Activated CD8-positive, alpha-beta memory T cell treated with anti-CD3 and anti-CD28 coated beads for 36 hours (primary cell): Measurements from ENCODE around the gene PLEK. TPM values are rescaled to one million over a fixed set of nuclear protein-coding genes. Genes with fewer than 3 reads are reported as not detected.
"Not testable (repeated sequence)": the region's sequence is repeated elsewhere in the genome, so short reads cannot be mapped to it uniquely, and the experiment has no call there.

Experiments used
- CTCF ChIA-PET: fragments of 350-600 bp; sonication (Branson Sonifier 250); formaldehyde crosslinking; loops from one replicate; lab custom pipeline; 2021; ENCODE audit warnings: antibody characterized with exemption; lab: Charles Lee
- POLR2A ChIA-PET: fragments of 350-600 bp; sonication (Branson Sonifier 250); formaldehyde crosslinking; loops from one replicate; lab custom pipeline; 2021; ENCODE audit warnings: antibody characterized with exemption; lab: Charles Lee
- total RNA-seq, 2 experiments: library from RNA; stranded (reverse); gene quantifications; one replicate each; pipeline ENCODE4 v1.2.3, GENCODE V29; 2021

The PLEK gene
- total RNA-seq, 2 experiments from 2014 or later: 19.9 to 20.0 TPM

DNA sequence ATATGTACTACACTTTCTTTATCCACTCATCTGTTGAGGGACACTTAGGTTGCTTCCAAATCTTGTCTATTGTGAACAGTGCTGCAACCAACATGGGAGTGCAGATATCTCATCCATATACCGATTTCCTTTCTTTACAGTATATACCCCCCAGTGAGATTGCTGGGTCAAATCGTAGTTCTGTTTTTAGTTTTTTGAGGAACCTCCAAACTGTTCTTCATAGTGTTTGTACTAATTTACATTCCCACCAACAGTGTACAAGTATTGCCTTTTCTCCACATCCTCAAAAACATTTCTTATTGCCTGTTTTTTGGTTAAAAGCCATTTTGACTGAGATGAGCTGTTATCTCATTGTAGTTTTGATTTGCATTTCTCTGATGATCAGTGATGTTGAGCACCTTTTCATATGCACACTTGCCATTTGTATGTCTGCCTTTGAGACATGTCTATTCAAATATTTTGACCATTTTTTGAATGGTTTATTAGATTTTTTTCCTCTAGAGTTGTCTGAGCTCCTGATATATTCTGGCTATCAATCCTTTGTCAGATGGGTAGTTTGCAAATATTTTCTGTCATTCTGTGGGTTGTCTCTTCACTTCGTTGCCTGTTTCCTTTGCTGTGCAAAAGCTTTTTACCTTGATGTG, 12.2 kb downstream of the PLEK start:
- POLR2A ChIA-PET: no interaction called here
- CTCF ChIA-PET: interaction anchor here (0.6 kb wide), 1 partner anchor 10 kb away, joined by 3 read pairs; no protein-coding TSS in a partner anchor

DNA sequence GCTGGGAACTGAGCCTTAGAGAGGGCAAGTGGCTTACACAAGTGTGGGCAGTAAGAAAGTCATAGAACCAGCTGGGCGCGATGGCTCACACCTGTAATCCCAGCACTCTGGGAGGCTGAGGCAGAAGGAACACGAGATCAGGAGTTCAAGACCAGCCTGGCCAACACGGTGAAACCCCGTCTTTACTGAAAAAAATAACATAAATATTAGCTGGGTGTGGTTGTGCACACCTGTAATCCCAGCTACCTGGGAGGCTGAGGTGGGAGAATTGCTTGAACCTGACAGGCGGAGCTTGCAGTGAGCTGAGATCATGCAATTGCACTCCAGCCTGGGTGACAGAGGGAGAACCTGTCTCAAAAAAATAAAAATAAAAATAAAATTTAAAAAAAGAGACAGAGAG, 13.7 kb downstream of the PLEK start:
- ChIA-PET CTCF (interaction anchor here (0.7 to 1.5 kb wide), 3 partner anchors 62 to 355 kb away, joined by 3 read pairs; no protein-coding TSS in a partner anchor), POLR2A (interaction anchor here (0.8 to 1.5 kb wide), 3 partner anchors 10 to 88 kb away, joined by 3 to 4 read pairs (median 3); partner anchors contain the start of genes APLF and FBXO48)

DNA sequence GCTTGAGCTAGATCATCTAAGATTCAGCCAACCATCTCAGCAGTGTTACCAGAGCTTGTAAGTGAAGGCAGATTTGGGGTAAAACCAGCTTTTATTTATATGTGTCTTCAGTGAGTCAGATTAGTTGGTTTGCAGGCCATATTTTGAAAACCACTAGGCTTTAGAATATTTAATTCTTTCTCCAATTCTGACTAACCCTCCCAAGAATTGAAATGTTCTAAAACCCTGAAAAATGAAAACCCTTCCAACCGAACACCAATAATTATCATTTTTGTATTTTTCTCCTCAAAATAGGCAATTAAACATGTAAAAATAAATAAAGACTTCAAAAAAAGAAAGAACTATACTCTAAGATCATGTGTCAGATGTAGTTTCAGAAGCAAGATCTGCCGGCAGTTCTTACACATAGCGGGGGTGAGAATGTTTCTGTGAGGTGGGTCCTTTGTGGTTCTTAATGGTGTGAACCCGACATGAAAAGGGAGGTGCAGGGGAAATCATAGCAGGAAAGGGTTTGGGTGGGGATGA, 14.2 kb downstream of the PLEK start:
- ChIA-PET POLR2A (interaction anchor here (0.8 to 1.5 kb wide), 3 partner anchors 9 to 88 kb away, joined by 3 to 4 read pairs (median 3); partner anchors contain the start of genes APLF and FBXO48), CTCF (interaction anchor here (0.7 to 1.5 kb wide), 3 partner anchors 61 to 355 kb away, joined by 3 read pairs; no protein-coding TSS in a partner anchor)

DNA sequence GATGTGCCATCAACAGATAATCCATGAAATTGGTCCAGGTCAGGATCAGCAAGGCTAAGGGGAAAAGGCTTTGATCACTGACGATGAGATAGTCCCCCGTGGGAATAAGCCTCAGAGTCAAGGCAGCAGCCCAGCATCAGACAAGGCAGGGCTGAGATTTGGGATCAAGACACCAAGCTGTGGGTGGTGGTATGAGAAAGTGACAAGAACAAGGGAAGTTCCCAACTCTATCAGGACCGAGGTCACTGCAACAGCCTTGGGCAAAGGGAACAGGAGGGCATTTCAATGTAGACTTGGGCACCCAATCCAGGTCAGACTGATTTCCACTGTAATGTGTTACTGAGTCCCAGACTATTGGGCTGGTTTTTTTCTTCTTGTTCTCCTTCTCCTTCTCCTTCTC, 18.7 kb downstream of the PLEK start:
- CTCF ChIA-PET: no interaction called here
- POLR2A ChIA-PET: no interaction called here

- ChIA-PET CTCF (interaction anchor here (1.2 kb wide), 1 partner anchor 57 kb away, joined by 3 read pairs; no protein-coding TSS in a partner anchor), POLR2A (no interaction called here)
Observed at GRCh38 chr2:68384485-68385107, 19.5 kb downstream of the PLEK start.

DNA sequence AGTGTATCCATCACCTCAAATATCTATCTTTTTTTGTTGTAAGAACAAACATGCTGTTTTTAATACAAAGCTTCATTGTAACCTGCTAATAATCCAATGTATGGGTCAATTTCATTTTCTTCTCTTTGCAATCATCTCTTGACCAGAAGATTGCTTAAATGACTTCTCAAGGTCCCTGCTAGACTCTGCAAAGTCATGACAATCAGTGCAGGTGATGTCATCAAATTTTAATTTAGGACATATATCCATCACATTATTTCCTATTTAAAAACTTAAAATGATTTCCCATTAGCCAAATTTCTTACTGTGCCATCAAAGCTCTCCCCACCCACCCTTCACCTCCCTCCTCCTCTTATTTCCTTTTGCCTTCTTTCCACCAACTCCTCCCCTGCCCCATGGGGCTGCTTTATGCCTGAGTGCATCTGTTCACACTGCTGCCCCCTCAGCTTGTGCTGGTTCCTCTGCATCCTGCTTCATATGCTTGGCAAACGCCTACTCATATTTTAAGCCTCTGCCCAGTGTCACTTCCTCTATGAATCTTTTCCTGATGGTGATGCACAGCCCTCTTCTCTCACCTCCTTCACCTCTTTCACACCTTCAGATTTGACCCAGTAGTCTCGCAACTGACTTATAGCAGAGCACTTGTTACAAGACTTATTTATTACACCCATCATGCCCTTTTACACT, 20.3 kb downstream of the PLEK start:
- POLR2A ChIA-PET: no interaction called here
- CTCF ChIA-PET: interaction anchor here (0.6 to 1.2 kb wide), 2 partner anchors 56 to 84 kb away, joined by 3 to 4 read pairs; no protein-coding TSS in a partner anchor

DNA sequence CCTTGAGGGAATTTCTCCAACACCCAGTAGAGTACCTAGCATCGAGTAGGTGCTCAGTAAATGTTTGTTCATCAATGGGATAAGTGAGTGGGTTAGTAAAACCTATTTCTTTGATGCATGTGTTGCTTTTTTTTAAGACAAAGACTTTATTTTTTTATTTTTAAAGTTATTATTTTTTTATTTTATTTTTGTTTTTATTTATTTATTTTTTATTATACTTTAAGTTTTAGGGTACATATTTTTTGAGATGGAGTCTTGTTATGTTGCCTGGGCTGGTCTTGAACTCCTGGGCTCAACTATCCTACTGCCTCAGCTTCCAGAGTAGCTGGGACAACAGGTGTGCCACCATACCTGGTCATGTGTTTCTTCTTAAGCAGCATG, 20.8 kb downstream of the PLEK start:
- POLR2A ChIA-PET: no interaction called here
- CTCF ChIA-PET: interaction anchor here (1.2 kb wide), 1 partner anchor 56 kb away, joined by 3 read pairs; no protein-coding TSS in a partner anchor

DNA sequence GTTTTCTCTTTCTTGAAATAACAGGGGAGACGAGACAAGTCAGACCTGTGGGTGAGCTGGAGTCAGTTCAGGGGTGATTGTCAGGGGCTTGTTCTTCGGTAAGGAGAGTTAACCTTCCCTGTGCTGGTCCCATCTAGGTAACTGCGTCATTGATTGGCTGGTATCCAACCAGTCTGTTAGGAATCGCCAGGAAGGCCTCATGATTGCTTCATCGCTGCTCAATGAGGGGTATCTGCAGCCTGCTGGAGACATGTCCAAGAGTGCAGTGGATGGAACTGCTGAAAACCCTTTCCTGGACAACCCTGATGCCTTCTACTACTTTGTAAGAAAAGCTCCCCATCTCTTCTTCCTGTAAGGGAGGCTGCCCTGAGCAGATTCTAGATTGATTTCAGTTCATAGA, 21.3 kb downstream of the PLEK start:
- CTCF ChIA-PET: interaction anchor here (3.1 kb wide), 1 partner anchor 55 kb away, joined by 9 read pairs; no protein-coding TSS in a partner anchor
- POLR2A ChIA-PET: no interaction called here

GRCh38 chr2:68387408-68388350, 22.6 kb downstream of the PLEK start:
- ChIA-PET CTCF (interaction anchor here (0.9 to 3.1 kb wide), 3 partner anchors 10 to 56 kb away, joined by 3 to 9 read pairs (median 3); no protein-coding TSS in a partner anchor), POLR2A (interaction anchor here (0.7 to 1.4 kb wide), 3 partner anchors 9 to 26 kb away, joined by 3 to 10 read pairs (median 3); no protein-coding TSS in a partner anchor)

GRCh38 chr2:68388358-68388757, 23.3 kb downstream of the PLEK start:
- ChIA-PET CTCF (interaction anchor here (0.9 to 3.1 kb wide), 2 partner anchors 53 to 56 kb away, joined by 3 to 9 read pairs; no protein-coding TSS in a partner anchor), POLR2A (interaction anchor here (0.5 to 1.4 kb wide), 4 partner anchors 9 to 35 kb away, joined by 3 to 10 read pairs (median 3); no protein-coding TSS in a partner anchor)

DNA sequence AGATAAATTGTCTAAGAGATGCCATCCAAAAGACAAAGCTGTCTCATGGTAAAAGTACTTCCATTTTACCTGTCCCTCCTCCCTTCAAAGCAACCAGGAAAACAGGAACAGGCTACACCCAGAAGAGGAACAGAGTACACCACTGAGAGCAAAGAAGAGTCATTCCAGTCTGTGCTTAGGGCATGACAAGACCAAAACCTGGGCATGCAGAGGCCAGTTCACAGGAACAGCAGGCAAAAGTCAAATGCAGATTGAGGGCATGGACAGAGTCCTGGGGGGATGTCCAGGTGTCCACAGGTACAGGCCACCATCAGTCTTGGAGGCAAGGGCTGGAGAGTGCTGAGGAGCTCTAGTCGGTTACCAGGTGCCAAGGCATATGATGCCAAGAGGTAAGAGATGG, 23.7 kb downstream of the PLEK start:
- CTCF ChIA-PET: interaction anchor here (0.9 to 3.1 kb wide), 2 partner anchors 53 to 55 kb away, joined by 3 to 9 read pairs; no protein-coding TSS in a partner anchor
- POLR2A ChIA-PET: interaction anchor here (0.5 to 1.4 kb wide), 3 partner anchors 10 to 35 kb away, joined by 3 read pairs; no protein-coding TSS in a partner anchor

GRCh38 chr2:68390114-68390513, 25.0 kb downstream of the PLEK start:
- ChIA-PET POLR2A (interaction anchor here (0.6 kb wide), 1 partner anchor 1207 kb away, joined by 3 read pairs; no protein-coding TSS in a partner anchor), CTCF (no interaction called here)

DNA sequence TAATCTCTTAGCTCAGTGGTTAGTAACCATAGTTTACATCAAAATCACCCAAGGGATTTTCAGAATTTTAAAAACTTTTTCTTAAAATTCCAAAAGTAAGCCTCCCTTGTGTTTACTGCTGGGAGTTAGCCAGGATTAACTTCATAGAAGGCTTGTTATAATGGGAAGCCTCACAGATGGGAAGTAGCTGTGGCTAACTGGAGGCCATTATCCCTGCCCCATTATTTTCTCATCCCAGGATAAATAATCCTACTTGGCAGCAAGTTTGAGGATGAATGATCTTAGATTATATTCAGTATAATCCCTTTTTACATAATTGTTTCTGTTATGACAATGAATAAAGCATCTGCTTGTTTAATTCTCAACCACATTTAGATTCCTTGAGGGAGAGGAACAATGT, 25.5 kb downstream of the PLEK start:
- CTCF ChIA-PET: interaction anchor here (0.8 kb wide), 1 partner anchor 23 kb away, joined by 3 read pairs; no protein-coding TSS in a partner anchor
- POLR2A ChIA-PET: no interaction called here

- CTCF ChIA-PET: interaction anchor here (0.8 kb wide), 1 partner anchor 22 kb away, joined by 3 read pairs; no protein-coding TSS in a partner anchor
- POLR2A ChIA-PET: no interaction called here
Observed at GRCh38 chr2:68391099-68391498, 26.0 kb downstream of the PLEK start.

GRCh38 chr2:68391869-68392268, 26.8 kb downstream of the PLEK start:
- POLR2A ChIA-PET: no interaction called here
- CTCF ChIA-PET: no interaction called here

DNA sequence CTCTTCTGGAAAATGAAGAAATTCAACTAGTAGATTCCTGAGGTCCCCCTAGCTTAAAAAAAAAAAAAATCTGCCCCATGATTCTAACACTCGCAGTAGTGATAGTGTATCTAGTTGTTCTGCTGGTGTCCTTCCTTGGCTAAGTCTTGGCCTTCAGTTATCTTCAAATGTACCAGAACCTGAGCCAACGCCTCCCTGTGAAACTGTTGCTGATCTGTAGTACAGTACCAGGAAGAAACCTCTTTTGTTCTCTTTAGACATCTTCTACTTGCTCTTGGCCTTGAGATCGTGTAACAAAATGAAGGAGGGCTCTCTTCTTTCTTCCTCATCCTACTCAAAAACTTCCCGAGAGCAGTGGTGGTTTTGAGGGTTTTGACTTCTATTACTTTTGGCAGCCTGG, 31.0 kb downstream of the PLEK start:
- CTCF ChIA-PET: no interaction called here
- POLR2A ChIA-PET: no interaction called here

DNA sequence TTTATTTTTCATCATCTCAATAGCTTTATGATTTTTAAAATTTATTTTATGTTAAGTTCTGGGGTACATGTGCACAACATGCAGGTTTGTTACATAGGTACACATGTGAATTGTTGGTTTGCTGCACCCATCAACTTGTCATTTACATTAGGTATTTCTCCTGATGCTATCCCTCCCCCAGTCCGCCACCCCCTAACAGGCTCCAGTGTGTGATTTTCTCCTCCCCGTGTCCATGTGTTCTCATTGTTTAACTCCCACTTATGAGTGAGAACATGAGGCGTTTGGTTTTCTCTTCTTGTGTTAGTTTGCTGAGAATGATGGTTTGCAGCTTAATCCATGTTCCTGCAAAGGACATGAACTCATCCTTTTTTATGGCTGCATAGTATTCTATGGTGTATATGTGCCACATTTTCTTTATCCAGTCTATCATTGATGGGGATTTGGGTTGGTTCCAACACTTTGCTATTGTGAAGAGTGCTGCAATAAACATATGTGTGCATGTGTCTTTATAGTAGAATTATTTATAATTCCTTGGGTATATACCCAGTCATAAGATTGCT, 32.7 kb downstream of the PLEK start:
- POLR2A ChIA-PET, CTCF ChIA-PET: not testable (repeated sequence)
